KBM-7 (cell line): ENCODE data around the gene NOXA1.
"Not testable (repeated sequence)": the region's sequence is repeated elsewhere in the genome, so short reads cannot be mapped to it uniquely, and the experiment has no call there.

Experiments used
- DNase-seq: peaks from one replicate; pipeline ENCODE4 v3.0.0-alpha.2; 2015
- in situ Hi-C: fragments of 300-500 bp; cut with MboI; formaldehyde crosslinking; loops from 2 replicates; pipeline ENCODE4 v1.14.3; 2020; ENCODE audit warnings: low sequenced_read_pairs, low pct_unique_long_range_greater_than_20kb, mixed read lengths

Gene NOXA1

DNA sequence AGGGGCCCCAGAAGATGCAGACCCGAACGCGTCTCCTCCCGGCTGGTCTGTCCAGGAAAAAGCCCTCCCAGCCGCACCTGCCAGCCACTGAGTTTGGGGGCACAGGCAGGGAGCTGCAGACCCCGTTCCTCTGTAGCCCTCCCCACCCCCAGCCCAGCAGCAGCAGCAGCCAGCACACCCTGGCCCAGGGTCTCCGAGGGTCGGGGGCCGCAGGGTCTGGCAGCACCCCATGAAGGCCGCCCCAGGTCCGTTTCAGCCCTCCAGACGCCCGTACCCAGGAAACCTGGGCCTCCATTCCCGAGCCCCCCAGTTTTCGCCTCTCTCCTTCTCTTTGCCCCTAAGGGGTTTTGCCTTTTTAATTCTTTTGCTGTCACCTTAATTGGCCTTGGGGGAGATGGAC lies 19.9 kb upstream of the NOXA1 start:
- in situ Hi-C loops = loop anchor here (10.0 kb wide), 1 partner anchor 108 kb away; no protein-coding TSS in a partner anchor
- no peak for DNase-seq

DNA sequence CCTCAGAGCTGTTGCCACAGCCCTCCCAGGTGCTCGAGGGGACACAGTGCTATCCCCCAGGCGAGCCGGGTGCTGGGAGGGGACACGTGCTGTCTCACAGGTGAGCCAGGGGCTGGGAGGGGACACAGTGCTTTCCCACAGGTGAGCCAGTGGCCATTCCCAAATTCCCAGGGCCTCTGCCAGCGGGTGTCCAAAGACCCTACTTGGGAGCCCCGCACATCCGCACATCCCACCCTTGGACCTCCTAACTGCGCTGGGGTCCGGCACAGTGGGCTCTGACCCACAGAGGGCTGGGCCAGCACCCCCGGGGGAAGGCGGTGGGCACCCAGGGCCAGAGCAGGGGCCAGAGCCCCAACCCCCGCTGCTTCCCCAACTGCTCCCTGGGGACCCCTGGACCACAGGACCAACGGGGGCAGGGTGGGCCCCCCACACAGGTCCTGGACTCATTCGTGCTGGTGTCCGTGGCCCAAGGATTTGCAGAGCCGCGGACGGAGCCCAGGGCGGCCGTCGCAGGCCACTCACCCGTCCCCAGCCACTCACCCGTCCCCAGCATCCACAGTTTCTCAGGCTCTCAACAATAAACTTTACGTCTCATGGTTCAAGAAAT lies 18.1 kb upstream of the NOXA1 start:
- DNase-seq = no peak
- in situ Hi-C loops = loop anchor here (10.0 kb wide), 1 partner anchor 110 kb away; no protein-coding TSS in a partner anchor

DNA sequence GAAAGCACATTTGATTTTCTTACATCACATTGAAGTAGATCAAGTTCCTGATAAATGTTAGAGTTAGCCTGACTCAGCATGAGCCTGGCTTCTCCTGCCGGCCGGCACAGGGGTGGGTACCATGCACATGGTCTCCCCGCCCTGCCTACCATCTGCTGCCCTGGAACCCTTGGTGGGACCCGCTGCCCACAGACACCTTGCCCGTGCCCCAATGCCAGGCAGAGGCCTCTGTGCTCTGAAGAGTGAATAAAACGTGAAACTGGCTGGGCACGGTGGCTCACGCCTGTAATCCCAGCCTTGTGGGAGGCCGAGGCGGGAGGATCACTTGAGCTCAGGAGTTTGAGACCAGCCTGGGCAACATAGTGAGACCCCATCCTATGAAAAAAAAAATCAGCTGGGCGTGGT lies 17.5 kb upstream of the NOXA1 start:
- no peak for DNase-seq
- in situ Hi-C loops = loop anchor here (10.0 kb wide), 1 partner anchor 111 kb away; no protein-coding TSS in a partner anchor

DNA sequence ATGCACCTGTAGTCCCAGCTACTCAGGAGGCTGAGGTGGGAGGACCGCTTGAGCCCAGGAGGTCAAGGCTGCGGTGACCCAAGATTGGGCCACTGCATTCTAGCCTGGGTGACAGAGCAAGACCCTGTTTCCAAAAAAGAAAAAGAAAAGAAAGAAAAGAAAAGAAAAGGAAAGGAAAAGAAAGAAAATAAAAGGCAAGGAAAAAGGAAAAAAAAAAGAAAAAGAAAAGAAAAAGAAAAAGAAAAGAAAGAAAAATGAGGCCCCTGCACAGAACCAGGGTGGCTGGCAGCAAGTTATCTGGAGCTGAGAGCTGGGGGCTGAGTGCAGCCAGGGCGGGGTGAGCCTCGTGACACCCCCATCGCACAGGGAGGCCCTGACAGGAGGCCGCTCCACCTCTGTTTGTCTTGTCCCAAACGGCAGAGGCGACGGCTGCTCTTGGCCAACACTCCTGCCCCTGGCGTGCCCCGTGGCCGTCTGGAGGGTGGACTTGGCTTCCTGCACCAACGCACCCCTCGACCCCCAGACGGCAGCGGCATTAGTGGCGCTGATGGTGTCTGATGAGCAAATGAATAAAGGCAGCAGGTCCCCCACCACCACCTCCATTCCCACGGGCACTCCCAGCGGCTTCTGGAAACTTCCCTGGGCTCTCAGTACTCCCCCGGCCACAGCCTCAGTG lies 17.0 kb upstream of the NOXA1 start:
- DNase-seq = no peak
- in situ Hi-C loops = loop anchor here (10.0 kb wide), 1 partner anchor 111 kb away; no protein-coding TSS in a partner anchor

DNA sequence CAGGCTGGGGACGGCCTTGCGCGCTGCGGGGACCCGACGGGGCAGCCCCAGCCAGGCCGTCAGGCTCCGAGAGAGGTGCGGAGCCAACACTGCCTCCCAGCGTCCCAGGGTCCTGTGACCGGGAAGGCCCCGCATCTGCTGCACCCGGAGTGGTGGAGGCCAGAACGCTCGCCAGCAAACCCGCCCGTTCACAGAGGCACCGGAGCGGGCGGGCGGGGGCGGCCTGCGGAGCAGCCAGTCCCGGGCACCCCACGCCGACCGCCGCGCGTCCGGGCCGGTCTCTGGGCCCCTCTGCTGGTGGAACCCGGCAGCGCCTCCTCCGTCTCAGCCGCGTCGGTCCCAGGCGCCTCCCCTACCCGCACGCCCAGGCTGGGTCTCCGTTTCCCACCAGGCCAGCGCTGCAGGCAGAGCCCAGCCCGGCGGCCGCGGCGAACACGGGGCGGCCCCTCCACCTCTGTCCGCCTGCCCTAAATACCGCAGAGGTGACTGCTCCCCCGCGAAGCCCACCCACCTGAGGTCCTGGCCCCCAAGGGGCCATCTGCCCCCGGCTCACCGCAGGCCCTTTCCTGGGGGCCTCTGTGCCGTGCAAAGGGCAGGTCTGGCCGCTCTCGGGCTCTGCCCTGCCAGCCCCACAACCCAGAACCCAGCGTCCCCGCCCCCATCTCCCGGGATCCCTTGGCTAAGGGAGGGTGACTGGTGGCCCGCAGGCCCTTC lies 16.2 kb upstream of the NOXA1 start:
- DNase-seq = peak; percentile 87
- in situ Hi-C loops = loop anchor here (10.0 kb wide), 1 partner anchor 112 kb away; no protein-coding TSS in a partner anchor

DNA sequence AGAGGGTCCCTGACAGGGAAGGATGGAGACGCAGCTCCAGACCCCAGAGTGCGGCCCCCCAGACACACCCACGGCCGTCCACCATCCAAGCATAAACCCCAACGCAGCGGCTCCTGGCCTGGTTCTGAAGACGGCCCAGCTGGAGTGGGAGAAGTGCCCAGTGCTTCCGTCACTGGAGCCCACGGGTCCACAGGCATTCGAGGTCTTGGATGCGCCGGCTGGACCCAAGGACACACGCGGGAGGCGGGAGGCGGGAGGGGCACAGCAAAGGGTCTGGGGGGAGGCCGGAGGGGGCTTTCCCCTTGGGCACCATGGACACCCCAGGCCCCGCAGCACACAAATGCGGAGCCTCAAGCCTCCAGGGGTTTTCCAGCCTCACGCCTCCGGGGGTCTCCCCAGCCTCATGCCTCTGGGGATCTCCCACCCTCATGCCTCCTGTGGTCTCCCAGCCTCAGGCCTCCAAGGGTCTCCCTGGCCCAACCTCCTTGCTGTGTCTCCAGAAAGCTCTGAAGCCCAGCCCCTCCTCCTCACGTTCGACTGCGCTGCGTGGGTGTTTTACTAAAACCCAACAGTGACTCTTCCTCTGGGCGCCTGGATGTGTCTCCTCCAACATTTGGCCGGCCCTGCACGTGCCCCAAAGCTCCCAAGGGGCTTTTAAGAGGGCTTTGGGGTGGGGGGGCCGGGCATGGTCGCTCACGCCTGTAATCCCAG lies 15.4 kb upstream of the NOXA1 start:
- no peak for DNase-seq
- in situ Hi-C loops = loop anchor here (10.0 kb wide), 1 partner anchor 113 kb away; no protein-coding TSS in a partner anchor

DNA sequence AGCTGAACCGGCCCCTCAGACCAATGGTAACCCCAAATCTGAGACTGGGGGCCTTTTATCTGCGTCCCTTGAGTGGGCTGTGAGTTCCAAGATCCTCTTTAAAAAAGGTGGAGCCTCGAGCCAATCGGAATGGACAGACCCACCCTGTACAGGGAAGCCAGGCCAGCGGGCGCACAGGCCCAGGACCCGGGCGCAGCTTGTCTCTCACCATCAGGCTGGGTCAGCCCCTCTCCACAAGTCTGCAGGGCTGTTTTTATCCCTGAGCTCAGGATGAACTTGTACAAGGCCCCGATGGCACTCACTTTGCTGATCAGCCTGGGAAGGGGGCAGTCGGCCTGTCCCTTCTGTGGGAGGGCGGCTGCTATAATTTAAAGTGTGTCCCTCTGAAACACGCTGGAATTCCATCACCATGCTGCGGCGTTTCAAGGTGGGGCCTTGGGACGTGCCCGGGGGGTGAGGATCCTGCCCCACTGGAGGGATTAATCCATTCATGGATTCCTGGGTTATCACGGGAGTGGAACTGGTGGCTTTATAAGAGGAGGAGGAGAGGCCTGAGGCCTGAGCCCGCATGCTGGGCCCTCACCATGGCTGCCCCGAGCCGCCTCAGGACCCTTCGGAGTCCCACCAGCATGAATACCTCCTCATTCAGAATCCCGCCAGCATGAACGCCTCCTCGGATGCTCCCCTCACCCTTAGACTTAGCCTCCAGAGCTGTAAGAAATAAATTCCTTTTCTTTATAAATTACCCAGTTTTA lies 14.4 kb upstream of the NOXA1 start:
- in situ Hi-C loops = loop anchor here (10.0 kb wide), 1 partner anchor 114 kb away; no protein-coding TSS in a partner anchor
- DNase-seq = no peak

DNA sequence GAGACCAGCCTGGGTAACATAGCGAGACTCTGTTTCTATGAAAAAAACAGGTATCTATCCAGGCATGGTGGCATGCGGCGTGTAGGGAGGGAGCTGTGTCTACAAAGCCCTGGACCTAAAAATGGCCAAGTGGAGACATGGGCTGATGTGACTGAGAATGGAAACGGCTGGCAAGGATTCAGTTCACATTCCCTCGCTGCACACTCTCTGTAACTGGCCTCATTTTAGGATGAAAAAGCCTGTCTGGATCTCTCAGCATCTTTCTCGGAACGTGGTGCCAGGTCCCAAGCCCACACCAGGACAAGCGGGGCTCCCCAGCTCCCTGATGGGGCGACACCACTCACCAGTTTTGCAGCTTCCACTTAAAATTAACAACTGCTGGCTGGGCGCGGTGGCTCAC lies 13.7 kb upstream of the NOXA1 start:
- no peak for DNase-seq
- in situ Hi-C loops = loop anchor here (10.0 kb wide), 1 partner anchor 115 kb away; no protein-coding TSS in a partner anchor

DNA sequence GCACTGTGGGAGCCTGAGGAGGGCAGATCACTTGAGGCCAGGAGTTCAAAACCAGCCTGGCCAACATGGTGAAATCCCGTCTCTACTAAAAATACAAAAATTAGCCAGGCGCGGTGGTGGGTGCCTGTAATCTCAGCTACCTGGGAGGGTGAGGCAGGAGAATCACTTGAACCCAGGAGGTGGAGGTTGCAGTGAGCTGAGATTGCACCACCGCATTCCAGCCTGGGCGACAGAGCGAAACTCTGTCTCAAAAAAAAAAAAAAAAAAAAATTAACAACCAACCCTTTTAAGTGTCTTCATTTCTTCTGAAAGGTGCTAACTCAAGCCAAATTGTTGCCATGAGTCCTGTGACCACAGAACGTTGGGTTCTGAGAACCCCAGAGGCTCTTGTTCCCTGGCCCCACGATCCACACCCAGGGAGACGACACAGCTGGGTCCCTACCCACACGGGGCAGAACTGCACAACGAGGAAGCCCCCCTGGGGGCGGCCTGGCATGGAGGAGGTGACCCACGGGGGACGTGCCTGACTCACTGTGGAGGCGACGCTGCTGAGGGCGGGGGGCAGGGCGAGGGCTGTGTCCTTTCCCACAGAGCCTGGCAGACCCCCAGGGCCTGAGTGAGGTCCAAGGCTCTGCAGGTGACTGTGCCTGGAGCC lies 12.8 kb upstream of the NOXA1 start:
- DNase-seq, in situ Hi-C loops: not testable (repeated sequence)

DNA sequence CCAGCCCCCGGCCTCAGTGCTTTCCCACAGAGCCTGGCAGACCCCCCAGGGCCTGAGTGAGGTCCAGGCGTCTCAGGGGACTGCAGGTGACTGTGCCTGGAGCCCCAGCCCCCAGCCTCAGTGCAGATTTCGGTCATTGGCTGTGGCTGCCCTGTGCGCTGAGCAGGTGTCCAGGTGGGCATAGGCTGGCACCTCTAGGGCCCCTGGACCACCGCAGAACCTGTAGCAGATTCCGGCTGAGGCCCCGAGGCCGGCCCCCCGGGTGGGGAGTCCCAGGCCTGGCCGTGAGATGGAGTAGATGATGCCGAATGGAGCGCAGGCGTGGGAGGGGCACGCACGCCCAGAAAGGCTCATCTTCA lies 12.3 kb upstream of the NOXA1 start:
- in situ Hi-C loops = no loop called here
- DNase-seq = no peak

DNA sequence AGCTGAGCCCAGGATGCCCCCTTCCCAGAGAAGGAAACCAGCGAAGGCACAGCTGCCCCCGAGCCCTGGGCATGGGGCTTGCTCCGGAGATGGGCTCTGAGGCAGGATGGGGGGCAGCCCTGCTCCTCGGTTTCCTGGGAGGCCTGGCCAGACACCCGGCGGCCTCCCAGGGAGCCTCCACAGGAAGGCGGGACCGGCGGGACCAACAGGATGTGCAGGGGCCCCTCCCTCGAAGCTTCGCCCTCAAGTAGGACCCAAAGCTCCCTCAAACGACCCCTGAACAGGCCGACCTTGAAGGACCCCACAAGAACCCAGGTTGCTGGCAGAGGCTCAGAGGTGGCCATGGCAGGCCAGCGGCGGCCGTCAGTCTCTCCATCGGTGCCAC lies 11.9 kb upstream of the NOXA1 start:
- in situ Hi-C loops = no loop called here
- no peak for DNase-seq

DNA sequence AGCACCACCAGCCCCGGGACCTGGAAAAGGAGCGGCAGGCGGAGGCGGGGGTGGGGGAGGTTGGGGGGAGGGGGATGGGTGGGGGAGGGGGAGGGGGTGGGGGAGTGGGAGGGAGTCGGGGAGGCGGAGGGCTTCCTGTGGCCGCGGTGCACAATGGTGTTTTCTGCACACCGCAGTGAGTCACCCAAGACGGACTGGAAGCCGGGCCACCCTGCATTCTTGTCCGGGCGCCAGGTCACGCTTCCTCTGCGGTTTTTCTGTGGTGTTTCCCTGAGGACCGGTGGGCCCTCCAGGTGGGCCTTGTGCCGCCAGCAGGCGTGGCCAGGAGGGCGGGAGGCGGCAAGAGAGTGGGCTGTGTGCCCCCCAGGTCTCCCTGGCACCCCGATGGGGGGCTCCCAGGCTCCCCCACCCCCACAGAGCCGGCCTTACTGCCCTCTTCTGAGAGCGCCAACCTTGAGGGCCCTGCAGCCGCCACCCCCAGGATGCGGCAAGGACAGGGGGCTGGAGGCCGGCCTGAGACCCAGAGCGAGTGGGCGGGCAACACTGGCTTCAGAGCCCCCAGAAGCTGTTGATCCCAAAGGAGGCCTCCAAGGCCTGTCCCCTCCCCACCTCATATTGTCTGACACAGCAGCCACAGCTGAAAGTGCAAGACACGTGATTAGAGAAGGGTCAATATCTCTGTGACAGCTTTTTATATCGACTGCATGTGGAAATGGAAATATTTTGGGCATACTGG lies 11.4 kb upstream of the NOXA1 start:
- peak; percentile 70 for DNase-seq
- in situ Hi-C loops = no loop called here

DNA sequence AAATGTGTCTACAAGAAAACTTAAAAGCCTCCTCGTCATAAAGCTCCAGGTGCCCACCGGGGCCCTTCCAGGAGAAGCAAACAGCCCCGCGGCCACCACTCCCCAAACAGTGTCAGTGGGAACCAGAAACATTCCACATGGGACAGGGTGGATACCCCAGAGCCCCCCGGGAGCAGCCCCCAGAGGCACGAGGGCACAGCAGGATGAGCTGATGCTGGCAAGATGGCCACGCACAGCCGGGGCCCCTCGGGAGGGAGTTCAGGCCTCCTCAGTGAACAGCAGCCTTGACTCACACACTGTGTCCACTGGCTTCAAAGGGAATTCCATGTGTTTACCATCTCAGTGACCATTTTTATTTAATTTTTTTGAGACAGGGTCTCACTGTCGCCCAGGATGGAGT lies 10.8 kb upstream of the NOXA1 start:
- in situ Hi-C loops = no loop called here
- no peak for DNase-seq

DNA sequence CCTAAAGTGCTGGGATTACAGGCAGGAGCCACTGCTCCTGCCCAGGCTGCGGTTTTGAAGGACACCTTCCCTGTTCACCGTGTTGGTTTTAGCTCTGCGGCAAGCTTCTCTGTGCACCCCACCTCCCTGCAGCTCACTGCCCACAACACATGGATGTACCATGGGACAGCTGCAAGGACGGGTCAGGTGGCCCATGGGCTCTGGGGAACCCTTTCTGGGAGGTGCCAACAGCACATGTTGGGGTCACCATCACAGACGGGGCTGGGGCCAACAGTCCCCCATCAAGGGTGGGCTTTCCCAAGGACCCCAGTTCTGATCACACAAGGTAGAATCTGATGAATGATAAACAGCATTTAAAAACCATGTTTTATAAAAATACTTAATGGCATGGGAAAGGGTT lies 7.7 kb upstream of the NOXA1 start:
- in situ Hi-C loops = no loop called here
- no peak for DNase-seq

DNA sequence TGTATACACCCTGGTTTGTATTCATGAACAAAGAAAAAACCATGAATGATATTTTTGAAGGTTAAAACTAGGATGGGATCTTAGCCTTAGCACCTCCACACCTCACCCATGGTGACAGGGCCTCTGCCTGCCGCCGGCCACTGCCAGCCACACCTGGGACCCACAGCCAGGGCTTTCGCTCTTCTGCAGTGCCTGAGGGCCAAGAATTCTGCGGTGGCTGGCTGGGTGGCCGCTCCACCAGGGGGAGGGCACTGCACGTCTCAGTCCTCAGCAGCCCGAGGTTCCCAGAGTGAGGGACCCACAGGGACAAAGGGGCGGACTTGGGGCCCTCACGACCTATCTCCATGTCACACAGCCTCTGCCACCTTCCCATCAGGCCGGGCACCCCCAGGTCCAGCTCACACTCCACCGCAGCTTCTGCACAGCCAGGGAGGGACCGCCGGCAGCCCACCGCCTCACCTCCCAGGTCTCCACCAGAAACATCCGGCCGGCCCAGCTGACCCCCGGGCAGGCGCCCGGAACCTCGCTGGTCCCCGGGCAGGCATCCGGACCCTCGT lies 7.1 kb upstream of the NOXA1 start:
- in situ Hi-C loops = no loop called here
- no peak for DNase-seq

DNA sequence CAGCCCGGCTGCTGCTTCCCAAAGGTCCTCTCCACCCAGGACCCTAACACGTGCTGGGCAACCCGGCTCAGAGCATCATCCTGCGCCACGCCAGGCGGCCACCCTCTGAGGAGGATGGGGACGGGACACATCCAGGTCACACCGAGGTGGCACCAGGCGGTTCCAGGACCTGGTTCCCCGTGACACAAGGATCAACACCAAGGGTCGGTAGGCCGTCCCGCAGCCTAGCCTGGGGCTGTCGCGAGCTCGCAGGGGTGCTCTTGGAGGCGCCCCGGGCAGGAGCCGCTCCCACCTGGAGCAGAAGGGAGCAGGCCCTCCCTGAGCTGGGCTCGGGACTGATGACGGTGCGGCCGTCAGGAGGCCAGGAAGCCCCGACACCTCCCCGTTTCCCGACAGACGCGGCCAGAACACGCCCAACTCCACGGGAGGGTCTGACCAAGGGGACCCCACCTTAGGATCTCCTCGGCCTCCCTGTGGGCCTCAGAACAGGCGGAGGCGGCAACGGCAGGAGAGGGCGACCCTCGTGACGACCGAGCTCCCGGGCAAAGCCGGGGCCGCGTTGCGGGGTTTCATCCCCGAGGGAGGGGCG lies 6.5 kb upstream of the NOXA1 start:
- in situ Hi-C loops = no loop called here
- no peak for DNase-seq
